NCI-H1105 (cell line): ENCODE data around the gene RTN4.
"Not testable (repeated sequence)": the region's sequence is repeated elsewhere in the genome, so short reads cannot be mapped to it uniquely, and the experiment has no call there.

Experiments
- DNase-seq: peaks from one replicate; lab custom pipeline; 2025; lab: John Stamatoyannopoulos, UW

The RTN4 gene

DNA sequence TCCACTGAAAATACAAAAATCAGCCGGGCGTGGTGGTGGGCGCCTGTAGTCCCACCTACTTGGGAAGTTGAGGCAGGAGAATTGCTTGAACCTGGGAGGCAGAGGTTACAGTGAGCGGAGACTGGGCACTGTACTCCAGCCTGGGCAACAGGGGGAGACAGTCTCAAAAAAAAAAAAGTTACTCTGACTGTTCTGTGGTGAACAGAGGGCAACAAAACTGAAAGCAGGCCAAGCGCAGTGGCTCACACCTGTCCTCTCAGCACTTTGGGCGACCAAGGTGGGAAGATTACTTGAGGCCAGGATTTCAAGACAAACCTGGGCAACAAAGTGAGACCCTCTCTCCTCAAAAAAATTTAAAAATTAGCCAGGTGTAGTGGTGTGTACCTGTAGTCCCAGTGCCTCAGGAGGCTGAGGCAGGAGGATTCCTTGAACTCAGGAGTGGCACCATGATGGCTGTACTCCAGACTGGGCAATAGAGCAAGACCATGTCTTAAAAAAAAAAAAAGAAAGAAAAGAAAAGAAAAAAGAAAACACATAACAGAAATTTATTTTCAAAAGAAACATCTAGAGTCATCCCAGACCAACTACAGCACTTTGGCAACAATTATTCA, 13.6 kb upstream of the RTN4 start:
- no peak for DNase-seq

DNA sequence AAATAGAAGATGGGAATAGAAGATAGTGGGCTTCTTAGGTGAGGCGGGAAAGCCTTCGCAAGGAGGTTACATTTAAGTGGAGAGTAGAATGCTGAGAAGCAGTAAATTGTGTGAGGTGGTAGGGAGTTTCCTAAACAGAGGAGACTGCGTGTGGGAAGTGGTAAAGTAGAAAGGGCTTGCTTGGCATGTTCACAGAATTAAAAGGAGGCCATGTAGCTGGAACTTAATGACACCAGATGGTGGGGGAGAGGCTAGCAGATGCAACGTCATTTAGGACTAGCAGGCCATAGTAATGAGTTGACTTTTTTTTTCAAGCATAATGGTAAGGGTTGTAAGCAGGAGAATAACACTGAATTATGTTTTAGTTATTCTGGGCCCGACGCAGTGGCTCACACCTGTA, 13.0 kb upstream of the RTN4 start:
- DNase-seq, result no peak

DNA sequence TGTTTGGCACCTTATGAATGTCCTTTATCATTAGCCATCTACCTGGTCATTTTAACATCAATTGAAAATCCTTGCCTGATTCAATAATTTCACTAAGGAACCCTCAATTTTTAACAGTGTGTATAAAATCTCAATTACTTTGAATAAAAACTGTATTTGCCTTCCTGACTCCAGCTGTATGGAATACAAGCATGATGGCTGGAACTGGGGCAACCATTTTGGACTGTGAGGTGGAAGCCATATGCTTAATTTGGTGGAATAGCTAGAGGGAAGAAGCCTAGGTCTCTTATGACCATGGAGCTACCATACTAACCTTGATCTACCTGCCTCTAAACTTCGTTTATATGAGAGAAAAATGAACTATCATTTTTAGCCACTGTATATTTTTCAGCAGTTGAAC, 12.5 kb upstream of the RTN4 start:
- DNase-seq, result no peak

DNA sequence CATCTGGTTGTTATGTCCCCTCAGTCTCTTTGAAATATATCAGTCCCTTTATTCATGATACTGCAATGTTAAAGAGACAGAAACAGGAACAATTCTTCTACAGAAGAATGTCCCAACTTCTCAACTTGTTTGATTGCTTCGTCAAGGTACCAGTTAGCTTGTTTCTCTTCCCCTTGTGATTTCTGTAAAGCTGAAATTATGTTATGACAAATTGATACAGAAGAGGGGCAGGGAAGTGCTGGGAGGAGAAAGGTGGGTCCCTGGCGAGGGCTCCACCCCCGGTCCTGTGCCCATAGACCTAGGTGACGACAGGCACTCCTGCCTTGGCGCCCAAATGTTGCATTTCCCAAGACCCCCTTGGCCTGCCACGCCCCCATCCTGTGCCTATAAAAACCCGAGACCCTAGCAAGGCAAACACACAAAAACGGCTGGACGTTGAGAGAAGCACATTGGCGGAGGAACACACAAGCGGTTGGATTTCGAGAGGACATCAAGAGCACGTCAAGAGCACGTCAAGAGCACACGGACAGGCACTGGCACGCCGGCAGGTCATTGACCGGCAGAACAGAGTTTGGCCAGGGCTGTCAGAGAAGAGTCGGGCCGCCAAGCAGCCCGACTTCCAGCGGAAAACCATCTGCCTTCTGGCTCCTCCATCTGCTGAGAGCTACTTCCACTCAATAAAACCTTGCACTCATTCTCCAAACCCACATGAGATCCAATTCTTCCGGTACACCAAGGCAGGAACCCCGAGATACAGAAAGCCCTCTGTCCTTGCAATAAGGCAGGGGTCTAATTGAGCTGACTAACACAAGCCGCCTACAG, 11.5 kb upstream of the RTN4 start:
- DNase-seq, result no peak

DNA sequence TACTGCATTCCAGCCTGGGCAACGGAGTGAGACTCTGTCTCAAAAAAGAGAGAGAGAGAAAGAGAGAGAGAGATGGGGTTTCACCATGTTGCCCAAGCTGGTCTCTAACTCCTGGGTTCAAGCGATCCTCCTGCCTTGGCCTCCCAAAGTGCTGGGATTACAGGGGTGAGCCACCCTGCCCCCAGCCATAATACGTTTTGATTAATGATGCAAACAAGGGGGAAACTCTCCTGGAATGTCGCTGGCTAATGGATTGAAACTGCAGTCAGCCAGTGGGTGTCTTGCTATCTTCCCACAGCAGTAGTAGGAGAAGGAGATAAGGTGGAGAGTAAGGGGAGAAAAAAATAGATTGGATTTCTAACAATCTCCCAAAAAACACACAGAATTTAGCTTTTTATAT, 9.5 kb upstream of the RTN4 start:
- no peak for DNase-seq

DNA sequence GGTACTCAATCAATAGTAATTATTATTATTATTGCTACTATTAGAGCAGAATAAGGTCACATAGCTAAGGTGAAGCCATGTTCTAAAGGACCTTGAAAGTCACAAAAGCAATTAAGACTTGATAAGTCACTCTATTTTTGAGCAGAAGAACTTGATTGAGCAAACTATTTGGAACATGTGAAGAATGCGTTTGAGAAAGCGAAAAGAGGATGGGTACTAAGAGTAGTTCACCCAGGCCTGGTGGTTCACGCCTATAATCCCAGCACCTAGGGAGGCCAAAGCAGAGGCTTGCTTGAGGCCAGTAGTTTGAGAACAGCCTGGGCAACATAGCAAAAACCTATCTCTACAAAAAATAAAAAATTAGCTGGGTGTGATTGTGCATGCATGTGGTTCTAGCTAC, 7.2 kb upstream of the RTN4 start:
- DNase-seq, result no peak

DNA sequence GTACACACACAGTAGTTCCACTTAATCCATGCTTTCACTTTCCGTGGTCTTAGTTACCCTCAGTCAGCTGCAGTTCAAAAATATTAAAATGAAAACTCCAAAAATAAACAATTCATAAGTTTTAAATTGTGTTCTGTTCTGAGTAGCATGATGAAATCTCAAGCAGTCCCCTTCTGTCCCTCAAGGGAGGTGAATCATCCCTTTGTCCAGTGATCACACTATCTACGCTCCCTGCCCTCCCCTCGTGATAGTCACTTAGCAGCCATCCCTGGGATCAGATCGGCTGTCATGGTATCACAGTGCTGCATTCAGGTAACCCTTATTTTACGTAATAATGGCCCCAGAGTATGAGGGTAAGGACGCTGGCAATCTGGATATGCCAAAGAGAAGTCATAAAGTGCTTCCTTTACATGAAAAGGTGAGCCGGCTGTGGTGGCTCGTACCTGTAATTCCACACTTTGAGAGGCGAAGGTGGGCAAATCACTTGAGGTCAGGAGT, 5.8 kb upstream of the RTN4 start:
- DNase-seq, result no peak

DNA sequence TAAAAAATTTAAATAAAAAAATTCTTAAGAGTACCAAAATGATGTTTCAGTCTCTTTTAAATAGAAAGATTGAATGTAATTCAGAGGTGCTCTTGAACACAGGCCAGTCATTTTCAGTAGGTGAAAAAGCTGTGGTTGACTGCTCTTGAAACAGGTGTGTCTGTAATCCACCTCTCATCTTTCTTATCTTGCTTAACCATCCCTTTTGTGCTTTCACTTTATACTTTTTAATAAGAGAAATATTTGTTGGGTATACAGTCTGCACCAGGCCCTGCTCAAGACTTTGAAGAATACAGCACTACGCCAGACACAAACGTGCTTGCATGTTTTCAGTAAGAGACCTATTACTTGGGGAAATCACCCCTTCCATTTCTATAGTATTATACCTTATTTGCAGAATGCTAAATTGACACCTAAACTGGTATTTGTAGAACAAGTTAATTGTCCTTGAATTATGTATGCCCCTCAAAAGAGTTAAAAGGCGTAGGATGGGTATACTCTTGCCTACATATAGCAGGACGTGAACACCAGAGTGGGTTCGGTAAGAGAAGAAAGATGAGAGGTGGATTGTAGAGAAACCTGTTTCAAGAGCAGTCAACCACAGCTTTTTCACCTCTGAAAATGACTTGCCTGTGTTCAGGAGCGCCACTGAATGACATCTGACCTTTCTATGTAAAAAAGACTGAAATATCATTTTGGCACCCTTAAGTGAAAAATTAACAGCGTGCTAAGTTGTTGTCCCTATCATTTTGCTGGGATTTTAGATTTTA, 4.0 kb upstream of the RTN4 start:
- no peak for DNase-seq

DNA sequence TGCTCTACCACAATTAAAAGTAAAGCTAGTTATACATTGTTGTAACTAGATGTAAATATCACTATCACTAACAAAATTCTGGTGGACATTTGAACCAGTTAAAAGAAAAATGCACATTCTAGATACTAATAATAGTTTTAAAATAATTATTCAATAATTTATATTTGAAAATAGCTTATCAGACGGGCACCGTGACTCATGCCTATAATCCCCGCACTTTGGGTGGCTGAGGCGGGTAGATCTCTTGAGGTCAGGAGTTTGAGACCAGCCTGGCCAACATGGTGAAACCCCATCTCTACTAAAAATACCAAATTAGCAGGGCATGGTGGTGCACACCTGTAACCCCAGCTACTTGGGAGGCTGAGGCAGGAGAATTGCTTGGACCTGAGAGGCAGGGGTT, 3.0 kb upstream of the RTN4 start:
- not testable (repeated sequence) for DNase-seq

DNA sequence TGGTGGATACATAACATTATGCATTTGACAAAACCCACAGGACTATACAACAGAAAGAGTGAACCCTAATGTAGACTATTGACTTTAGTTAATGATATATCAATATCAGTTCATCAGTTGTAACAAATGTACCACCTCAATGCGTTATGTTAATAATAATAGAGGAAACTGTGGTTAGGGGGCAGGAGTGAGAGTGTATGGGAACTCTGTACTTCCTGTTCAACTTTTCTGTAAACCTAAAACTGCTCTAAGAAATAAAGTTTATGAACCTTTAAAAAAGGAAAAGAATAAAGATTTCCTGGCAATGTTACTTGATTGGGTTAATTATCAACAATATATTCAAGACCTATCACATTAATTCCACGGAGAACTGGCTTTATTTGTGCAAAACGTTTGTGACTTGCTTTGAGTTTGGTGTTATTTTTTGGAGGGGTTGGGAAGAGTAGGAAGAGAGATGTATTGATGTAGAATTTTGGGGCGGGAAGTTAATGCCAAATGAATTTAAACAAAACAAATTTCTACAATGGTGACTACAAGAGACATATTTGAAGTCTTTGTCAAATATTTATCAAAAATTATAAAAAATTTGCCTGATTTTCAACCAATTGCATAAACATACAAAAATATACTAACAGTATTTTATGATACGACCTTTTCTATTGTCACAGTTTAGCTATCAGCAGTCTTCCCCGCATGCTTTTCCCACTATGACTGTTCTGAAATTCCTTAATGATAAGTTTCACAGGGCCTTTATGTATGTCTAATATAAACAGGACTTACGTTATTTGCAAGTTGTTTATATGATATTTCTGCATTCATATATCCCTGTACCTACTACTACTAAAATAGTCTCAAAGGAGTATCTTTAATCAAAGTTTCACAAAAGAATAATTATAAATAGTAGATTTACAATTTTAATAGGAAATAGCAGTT, 2.1 kb upstream of the RTN4 start:
- no peak for DNase-seq

DNA sequence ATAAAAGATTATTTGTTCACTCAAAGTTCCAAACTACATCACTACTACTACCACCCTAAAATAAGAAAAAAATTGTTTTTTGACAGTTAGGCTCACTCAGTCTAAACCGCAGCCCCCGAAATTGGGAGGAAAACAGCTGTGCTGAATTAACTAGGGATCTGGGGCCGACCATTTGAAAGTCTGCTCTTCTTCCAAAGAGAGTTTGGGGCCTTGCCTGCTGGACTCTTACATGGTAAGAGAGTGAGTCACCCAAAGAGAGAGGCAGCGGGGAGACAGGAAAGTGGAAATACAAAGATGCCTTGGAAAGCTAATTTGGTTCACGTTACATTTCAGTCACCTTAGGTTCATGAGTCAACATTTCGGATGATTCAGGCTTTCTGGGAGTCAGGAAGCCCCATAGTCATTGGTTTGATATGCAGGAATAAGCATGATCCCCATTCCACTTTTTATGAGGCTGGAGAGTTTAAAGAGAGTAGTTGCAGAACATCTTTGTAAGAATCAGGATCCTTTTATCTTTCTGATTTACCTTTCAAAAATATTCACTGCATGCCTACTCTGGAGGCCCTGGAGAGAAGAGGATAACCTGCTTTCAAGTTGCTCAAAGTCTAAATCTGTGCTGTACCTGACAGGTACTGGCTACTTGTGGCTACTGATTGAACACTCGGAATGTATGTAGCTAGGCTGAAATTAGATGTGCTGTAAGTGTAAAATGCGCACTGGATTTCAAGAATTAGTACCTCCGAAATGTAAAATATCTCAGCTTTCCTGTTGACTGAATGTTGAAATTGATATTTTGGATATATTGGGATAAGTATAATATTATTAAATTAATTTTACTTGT, 995 bp upstream of the RTN4 start:
- DNase-seq, result peak; percentile 14

DNA sequence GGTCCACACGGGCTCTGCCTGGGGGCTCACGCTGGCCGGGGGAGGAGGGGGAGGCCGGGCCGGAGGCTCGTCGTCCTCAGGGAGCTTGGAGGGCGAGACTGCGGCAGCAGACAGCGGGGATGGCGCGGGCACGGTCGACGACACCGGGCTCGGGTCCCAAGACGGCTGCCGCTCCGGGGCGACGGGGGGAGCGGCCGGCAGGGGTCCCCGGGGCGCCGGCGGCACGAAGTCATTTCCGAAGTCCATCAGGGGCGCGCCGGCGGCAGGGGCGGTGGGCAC, 491 bp downstream of the RTN4 start:
- no peak for DNase-seq

DNA sequence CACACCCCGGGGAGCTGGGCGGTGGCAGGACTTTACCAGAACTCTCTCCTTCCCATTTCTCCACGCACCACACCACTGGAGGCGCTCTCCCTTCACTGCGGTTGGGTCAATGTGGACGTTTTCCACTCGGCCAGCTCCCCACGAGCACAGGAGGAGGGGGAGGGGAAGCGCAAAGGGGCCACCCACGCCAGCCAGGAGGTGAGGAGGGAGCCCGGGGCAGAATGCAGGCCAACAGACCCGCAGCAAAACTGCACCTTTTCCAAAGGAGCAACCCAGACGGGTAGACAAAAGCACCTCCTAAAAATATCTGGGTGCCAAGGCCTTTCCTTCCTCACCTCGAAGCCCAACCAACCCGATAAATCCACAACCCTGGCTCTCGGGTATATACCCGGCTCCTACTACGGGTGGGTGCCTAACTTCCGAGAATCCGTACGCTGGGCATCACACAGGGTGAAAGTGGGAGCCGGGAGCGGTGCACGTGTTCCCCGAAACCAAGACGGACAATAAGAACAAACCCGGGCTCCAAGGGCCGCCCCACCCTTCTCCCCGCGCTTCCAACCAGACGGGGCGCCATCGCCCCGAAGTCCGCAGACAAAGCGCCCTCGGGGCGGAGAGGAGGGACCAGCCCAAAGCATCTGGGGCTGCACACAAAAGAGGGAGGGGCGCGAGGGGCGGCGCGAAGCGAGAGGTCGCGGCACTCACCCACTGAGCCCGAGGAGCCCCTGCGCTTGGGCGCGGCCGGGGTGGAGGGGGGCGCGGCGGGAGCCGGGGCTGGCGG, 1.0 kb downstream of the RTN4 start:
- peak; percentile 61 for DNase-seq

DNA sequence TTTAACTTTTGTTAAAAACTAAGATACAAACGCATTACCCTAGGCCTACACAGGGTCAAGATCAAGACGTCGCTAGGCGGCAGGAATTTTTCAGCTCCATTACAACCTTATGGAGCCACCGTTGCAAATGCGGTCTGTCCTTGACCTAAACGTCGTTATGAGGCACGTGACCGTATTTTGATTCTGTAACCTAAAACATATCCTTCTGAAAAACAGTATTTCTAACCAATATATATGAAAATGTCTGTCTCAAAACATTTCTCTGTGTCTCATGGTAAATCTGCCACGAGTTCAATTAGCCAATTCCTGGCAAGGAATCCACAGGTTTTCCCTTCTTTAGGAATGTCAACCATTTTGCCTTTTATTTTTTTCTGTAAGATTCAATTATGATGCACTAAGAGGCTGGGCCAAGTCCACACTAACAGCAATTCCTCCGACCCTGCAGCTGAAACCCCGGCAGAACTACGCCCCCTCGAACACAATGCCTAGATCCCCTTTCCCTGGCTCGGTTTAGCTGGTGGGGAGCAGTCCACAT, 1.7 kb downstream of the RTN4 start:
- DNase-seq, result no peak

DNA sequence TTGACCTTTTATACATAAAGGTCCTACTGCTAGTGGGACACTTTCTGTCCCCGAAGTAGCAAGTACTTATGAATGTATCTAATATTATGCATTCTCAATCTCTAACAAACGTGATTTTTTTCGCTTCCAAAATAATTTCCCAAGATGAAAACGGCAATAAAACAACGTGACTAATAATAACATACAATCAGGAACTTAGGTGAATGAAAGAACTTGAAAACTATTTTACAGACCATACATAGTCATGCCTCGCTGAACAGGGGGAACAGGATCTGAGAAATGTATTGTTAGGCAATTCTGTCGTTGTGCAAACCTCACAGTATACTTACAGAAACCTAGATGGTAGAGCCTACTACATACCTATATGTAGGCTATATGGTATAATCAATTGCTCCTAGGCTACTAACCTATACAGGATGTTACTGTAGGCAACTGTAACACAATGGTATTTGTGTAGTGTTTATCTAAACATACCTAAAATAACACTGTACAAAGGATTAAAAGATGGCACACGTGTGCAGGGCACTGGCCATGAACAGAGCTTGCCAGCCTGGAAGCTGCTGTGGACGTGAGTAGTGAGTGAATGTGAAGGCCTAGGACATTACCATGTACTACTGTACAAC, 2.5 kb downstream of the RTN4 start:
- no peak for DNase-seq

DNA sequence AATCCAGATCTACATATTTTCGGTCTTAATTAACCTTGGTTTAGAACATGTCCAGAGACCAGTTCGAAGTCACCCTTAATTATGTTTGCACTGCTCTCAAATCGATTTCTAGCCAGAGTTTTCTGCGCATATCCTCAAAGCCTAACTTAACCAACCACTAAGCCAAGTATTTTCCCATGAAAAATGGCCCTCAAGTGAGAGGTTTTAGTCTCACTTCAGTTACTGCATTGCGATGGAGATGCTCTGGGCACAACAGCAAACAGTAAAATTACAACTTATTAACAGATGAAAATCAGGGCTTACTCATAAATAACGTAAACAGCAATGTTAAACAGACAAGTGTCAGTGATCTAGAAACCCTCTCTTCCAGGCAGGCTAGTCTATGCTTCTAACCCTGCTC, 4.5 kb downstream of the RTN4 start:
- no peak for DNase-seq

DNA sequence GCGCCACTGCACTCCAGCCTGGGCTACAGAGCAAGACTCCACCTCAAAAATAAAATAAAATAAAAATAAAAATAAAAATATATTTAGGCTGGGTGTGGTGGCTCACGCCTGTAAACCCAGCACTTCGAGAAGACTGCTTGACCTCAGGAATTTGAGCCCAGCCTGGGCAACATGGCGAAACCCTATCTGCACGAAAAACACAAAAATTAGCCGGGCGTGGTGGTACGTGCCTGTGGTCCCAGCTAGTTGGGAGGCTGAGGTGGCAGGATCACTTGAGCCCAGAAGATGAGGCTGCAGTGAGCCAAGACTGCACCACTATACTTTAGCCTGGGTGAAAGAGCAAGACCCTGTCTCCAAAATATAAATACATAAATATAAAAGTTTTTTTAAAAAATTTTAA, 6.4 kb downstream of the RTN4 start:
- no peak for DNase-seq

DNA sequence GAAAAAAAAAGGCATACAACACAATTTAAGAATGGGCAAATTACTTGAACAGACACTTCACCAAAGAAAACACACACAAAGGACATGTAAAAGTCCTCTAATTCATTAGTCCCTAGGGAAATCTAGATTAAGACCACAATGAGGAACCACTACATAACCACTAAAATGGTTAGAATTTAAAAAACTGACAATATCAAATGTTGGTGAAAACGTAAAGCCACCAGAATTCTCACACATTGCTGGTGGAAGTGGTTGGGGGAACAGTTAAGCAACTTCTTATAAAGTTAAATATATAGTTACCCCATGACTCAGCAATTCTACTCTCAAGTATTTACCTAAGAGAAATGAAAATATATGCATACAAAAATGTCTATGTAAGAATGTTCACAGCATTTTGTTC, 11.8 kb downstream of the RTN4 start:
- DNase-seq, result no peak

DNA sequence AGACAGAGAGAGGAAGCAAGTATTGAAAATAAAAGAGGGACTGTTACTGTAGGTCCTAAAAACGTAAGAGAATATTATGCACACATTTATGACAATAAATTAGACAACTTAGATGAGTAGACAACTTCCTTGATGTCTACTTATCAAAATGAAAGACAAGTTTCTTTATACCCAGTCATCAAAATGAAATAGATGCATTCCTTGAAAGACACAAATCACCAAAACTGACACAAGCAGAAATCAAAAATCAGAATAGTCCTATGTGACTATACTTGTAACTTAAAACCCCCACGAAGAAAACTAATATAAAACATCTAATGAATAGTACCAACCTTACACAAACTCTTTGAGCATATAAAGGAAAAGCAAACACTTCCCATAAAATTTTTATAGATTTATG, 14.5 kb downstream of the RTN4 start:
- DNase-seq, result no peak

DNA sequence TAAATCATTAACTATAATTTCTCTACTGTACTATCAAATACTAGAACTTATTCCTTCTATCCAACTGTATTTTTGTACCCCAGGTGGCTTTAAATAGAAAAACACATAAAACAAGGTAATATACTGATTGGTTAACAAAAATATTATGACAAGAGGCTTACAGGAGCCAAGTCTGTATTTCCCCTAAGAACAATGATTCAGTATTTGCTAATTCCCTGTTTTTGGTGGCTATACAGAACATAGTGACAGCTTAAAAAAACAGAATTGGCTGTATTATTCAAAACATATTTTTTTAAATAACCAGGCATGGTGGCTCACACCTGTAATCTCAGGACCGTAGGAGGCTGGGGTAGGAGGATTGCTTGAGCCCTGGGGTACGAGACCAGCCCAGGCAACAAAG, 16.3 kb downstream of the RTN4 start:
- no peak for DNase-seq
